ENCODE data around the gene PHACTR4. TPM values are rescaled to one million over a fixed set of nuclear protein-coding genes. Genes with fewer than 3 reads are reported as not detected.

The PHACTR4 gene
- total and polyA plus RNA-seq, 2 of the 8 experiments (the other 6 are each of a cell fraction or from before 2014, with no cell fraction given) = 23.7 to 57.8 TPM

DNA sequence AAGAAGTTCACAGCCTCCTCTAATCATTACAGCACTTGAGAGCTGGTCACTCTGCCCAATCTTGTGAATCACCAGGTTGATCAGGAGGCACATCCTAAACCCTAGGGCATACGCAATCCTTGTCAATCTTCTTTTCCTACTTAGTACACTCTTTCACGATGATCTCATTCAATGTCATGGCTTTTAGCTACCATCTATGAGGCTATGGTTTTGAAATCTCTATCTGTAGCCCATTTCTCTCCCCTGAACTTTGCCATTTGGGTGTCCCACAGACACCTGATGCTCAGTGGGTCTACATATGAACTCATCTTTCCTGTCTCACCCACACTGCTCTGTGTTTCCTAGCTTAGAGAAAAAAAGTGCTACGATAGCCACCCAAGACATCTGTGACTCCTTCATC, 42.6 kb upstream of the PHACTR4 start:
- Histone ChIP-seq H3K79me1 (ENCODE audit: low read depth, low read length) (no peaks in the 10 kb centered on the region), H3K18ac (ENCODE audit: extremely low read depth, low read length) (no peak overlapping the region), H4K20me1 (replicated peaks in 1 of 2; ENCODE audit: control insufficient read depth in 1 of 2, insufficient read depth in 2 of 2, low read length in 2 of 2) (no peaks in the 10 kb centered on the region), H3K36me3 (ENCODE audit: control insufficient read depth in 2 of 4, insufficient read depth in 4 of 4, low read length in 3 of 4) (peaks cover 0 to 8% (median 4%) of the 10 kb centered on the region in 4 experiments; a peak in 3 of 8 replicates), H2BK20ac (ENCODE audit: low read length) (no peak overlapping the region), H3K9ac (replicated peaks in 1 of 4; ENCODE audit: extremely low read depth in 1 of 4, low read depth in 3 of 4, low read length in 3 of 4) (no peak overlapping the region), H2BK120ac (replicated peaks; ENCODE audit: low read depth, low read length) (no peak overlapping the region), H3K4me3 (ENCODE audit: extremely low read depth in 1 of 4, insufficient read depth in 2 of 4, low read depth in 3 of 4, low read length in 4 of 4) (no peak overlapping the region), H3K23ac (ENCODE audit: insufficient read length) (no peak overlapping the region), H2BK12ac (ENCODE audit: low read depth, low read length) (no peak overlapping the region), H3K56ac (replicated peaks; ENCODE audit: insufficient read length, low read depth, low read length) (no peak overlapping the region), H2AK5ac (ENCODE audit: low read depth, low read length) (no peak overlapping the region), H3K9me3 (ENCODE audit: insufficient read depth in 2 of 2, low read depth in 1 of 2, low read length in 1 of 2) (no peaks in the 10 kb centered on the region), H3K27me3 (replicated peaks in 1 of 4; ENCODE audit: control insufficient read depth in 3 of 4, extremely low read depth in 1 of 4, insufficient read depth in 3 of 4, low read length in 3 of 4) (no peaks in the 10 kb centered on the region; a peak in 1 of 7 replicates), H3K27ac (ENCODE audit: low read depth, low read length) (no peak overlapping the region), H4K5ac (ENCODE audit: insufficient read length, low read depth, low read length) (no peak overlapping the region), H3K4ac (replicated peaks; ENCODE audit: insufficient read length, low read depth, low read length) (no peak overlapping the region), H2BK5ac (ENCODE audit: low read depth, low read length) (no peak overlapping the region), H4K8ac (ENCODE audit: extremely low read depth, insufficient read depth, low read length) (no peak overlapping the region), H2AFZ (ENCODE audit: low read length) (no peak overlapping the region), H3K23me2 (ENCODE audit: low read depth, low read length) (0 out of 2 replicates have a peak, but pooled peaks cover 2% of the 10 kb centered on the region), H4K91ac (replicated peaks; ENCODE audit: insufficient read length, low read length) (no peak overlapping the region), H3K14ac (ENCODE audit: insufficient read length) (no peak overlapping the region), H3K4me2 (ENCODE audit: insufficient read depth in 1 of 2, low read depth in 2 of 2, low read length in 2 of 2) (no peak overlapping the region), H3K4me1 (replicated peaks in 1 of 4; ENCODE audit: control insufficient read depth in 3 of 4, insufficient read depth in 4 of 4, low read length in 3 of 4) (no peaks in the 10 kb centered on the region; a peak in 1 of 7 replicates), H2BK15ac (ENCODE audit: low read length) (no peak overlapping the region), H3K79me2 (ENCODE audit: control insufficient read depth in 1 of 2, insufficient read depth in 2 of 2, low read length in 2 of 2) (no peaks in the 10 kb centered on the region; a peak in 1 of 4 replicates)
- no peak for DNase-seq (ENCODE audit: low read depth in 1 of 2, low spot score in 2 of 2)
- WGBS, 2 experiments (ENCODE audit: extremely low coverage in 1 of 2, insufficient coverage in 1 of 2, insufficient read length in 1 of 2, insufficient replicate concordance in 2 of 2, low coverage in 1 of 2, low lambda C conversion rate in 2 of 2, missing lambda C conversion rate in 1 of 2) = 94% methylated on average over 3 of the region's 3 CpGs; no CpG with 5 or more reads in 1 of the 2 experiments
- ChIA-PET CTCF (ENCODE audit: partially characterized antibody) (interaction anchor here (0.6 to 3.0 kb wide), 11 partner anchors 10 to 870 kb away, joined by 3 to 14 read pairs (median 3); no protein-coding TSS in a partner anchor), POLR2A (ENCODE audit: partially characterized antibody) (interaction anchor here (1.2 to 3.6 kb wide), 5 partner anchors 13 to 182 kb away, joined by 4 to 26 read pairs (median 5); no protein-coding TSS in a partner anchor)
- no peak for FAIRE-seq
- TF ChIP-seq TAF7 (optimal IDR thresholded peaks at IDR 0.05; ENCODE audit: borderline replicate concordance, low read depth, low read length) = no peak
- TF ChIP-seq NANOG (IDR thresholded peaks at IDR 0.05; ENCODE audit: insufficient read depth, low read depth, low read length, poor library complexity, severe bottlenecking) = no peak
- TF ChIP-seq, protein P1, sequence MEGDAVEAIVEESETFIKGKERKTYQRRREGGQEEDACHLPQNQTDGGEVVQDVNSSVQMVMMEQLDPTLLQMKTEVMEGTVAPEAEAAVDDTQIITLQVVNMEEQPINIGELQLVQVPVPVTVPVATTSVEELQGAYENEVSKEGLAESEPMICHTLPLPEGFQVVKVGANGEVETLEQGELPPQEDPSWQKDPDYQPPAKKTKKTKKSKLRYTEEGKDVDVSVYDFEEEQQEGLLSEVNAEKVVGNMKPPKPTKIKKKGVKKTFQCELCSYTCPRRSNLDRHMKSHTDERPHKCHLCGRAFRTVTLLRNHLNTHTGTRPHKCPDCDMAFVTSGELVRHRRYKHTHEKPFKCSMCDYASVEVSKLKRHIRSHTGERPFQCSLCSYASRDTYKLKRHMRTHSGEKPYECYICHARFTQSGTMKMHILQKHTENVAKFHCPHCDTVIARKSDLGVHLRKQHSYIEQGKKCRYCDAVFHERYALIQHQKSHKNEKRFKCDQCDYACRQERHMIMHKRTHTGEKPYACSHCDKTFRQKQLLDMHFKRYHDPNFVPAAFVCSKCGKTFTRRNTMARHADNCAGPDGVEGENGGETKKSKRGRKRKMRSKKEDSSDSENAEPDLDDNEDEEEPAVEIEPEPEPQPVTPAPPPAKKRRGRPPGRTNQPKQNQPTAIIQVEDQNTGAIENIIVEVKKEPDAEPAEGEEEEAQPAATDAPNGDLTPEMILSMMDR (IDR thresholded peaks at IDR 0.05; ENCODE audit: control extremely low read depth in 1 of 3, insufficient read depth in 1 of 3, low read depth in 1 of 3, low read length in 3 of 3) = no peak
- TF ChIP-seq CREB1 (IDR thresholded peaks at IDR 0.05) = no peak
- TF ChIP-seq RAD21 (IDR thresholded peaks at IDR 0.05 in 1 of 2, conservative IDR thresholded peaks at IDR 0.05 in 1 of 2; ENCODE audit: low read depth in 2 of 2, low read length in 2 of 2) = no peak
- TF ChIP-seq, protein P2, sequence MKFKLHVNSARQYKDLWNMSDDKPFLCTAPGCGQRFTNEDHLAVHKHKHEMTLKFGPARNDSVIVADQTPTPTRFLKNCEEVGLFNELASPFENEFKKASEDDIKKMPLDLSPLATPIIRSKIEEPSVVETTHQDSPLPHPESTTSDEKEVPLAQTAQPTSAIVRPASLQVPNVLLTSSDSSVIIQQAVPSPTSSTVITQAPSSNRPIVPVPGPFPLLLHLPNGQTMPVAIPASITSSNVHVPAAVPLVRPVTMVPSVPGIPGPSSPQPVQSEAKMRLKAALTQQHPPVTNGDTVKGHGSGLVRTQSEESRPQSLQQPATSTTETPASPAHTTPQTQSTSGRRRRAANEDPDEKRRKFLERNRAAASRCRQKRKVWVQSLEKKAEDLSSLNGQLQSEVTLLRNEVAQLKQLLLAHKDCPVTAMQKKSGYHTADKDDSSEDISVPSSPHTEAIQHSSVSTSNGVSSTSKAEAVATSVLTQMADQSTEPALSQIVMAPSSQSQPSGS (IDR thresholded peaks at IDR 0.05; ENCODE audit: low read length) = no peak
- TF ChIP-seq RNF2 (IDR thresholded peaks at IDR 0.05; ENCODE audit: borderline replicate concordance, low read depth, low read length, missing control alignments, poor library complexity, severe bottlenecking) = no peak

Measured in H1 (cell line).